Mammary epithelial cell (primary cell): Measurements from ENCODE around the gene KIF17.

Experiments used
- CTCF ChIP-seq, 2 donors: IDR thresholded peaks in 1 of 2; conservative IDR thresholded peaks in 1 of 2; 2 replicates each; pipeline ENCODE4 v1.5.1; 2011 to 2012; ENCODE audit warnings: inconsistent platforms in 2 of 2, low read length in 2 of 2, mild to moderate bottlenecking in 2 of 2, control low read depth in 1 of 2, low read depth in 1 of 2; ENCODE audit not compliant: insufficient read depth in 1 of 2; ENCODE audit errors: extremely low read depth in 1 of 2
- EZH2 ChIP-seq: IDR thresholded peaks from 2 replicates; pipeline ENCODE4 v1.6.1; 2012; ENCODE audit warnings: low read length, inconsistent platforms, borderline replicate concordance

GRCh38 chr1:20658166-20658915 is 59.5 kb downstream of the KIF17 start:
- no peak for TF ChIP-seq EZH2
- no peak for TF ChIP-seq CTCF (conservative IDR thresholded peaks at IDR 0.05 in 1 of 2, IDR thresholded peaks at IDR 0.05 in 1 of 2; ENCODE audit: extremely low read depth in 1 of 2, insufficient read depth in 1 of 2, low read depth in 1 of 2, low read length in 2 of 2)
